WI38 (cell line): Measurements from ENCODE around the gene SLC6A20.

Experiments
- H3K4me3 ChIP-seq: 2 replicates; pipeline ENCODE4 v1.5.1; 2011; ENCODE audit warnings: low read depth, mild to moderate bottlenecking, control low read depth, low read length
- CTCF ChIP-seq: IDR thresholded peaks from 2 replicates; pipeline ENCODE4 v1.5.1; 2012; ENCODE audit warnings: low read depth, mild to moderate bottlenecking, control low read depth, low read length

The SLC6A20 gene

GRCh38 chr3:45779746-45780735 lies 16.3 kb downstream of the SLC6A20 start:
- TF ChIP-seq CTCF, result no peak
- no peak overlapping the region for H3K4me3 ChIP-seq

GRCh38 chr3:45778761-45779201 lies 17.6 kb downstream of the SLC6A20 start:
- TF ChIP-seq CTCF, result no peak

DNA sequence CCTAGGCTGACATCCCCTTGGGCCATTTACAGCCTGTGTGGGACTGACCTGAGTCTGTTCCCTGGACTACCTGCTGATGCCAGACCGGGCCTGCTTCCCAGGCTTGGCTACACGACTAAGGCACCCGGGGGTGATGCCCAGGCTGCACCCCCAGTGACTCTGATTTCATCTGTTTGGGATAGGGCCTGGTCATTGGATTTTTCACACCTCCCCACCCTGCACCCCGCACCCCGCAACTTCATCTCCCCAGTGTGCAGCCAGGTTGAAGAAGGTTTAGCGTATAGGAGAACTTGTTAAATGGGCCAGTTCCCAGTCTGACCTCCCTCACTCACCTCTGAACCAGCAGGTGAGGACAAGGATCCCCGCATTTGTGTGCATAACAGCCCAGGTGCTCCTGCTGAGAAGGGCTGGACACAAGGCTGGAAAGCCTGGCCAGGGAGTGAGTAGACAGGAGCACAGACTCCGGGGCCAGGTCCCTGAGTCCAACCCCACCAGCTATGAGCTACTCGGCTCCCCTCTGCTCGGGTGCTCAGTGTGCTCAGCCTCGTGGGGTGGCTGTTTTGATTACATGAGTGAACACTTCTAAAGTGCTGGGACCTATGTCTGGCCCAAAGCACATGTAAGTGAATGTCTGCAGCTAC lies 18.5 kb downstream of the SLC6A20 start:
- TF ChIP-seq CTCF, result no peak
- H3K4me3 ChIP-seq, result no peak overlapping the region

More at GRCh38 chr3:45778761-45779201, 17.6 kb downstream of the SLC6A20 start:
- no peak overlapping the region for H3K4me3 ChIP-seq

DNA sequence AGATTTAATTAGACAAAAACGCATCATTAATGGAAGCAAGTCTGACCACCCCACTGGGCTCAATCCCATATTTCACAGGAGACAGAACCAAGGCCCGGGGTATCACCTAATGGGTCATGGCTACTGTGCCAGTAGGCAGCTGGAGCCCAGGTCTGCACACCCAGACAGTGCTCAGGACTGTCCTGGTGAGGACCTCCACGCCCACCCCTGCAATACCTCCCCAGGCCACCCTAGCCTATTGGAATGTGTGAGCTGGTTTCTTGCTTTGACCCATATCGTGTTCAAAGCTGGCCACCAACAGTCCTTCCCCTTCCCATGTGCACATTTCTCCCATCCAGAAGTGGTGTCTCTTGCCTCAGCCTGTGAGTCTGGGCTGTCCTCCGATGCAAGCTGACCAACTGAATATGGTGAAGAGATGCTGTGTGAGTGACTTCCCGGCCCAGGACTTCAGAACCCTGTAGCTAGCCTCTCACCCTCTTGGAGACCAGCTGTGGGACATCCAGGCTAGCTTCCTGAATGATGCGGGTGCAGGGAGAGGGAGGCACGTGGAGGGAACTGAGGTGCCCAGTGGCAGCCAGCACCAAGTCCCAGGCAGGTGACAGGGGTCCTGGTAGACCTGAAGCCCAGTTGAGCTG lies 19.1 kb downstream of the SLC6A20 start:
- no peak overlapping the region for H3K4me3 ChIP-seq
- TF ChIP-seq CTCF, result no peak

- TF ChIP-seq CTCF, result no peak
- H3K4me3 ChIP-seq, result no peak overlapping the region
These were observed 19.7 kb downstream of the SLC6A20 start for GRCh38 chr3:45776611-45777010.

- no peak for TF ChIP-seq CTCF
- no peak overlapping the region for H3K4me3 ChIP-seq
These were observed 20.1 kb downstream of the SLC6A20 start for GRCh38 chr3:45776301-45776595.
